ENCODE measurements around the gene GNB1L. TPM values are rescaled to one million over a fixed set of nuclear protein-coding genes. Genes with fewer than 3 reads are reported as not detected.

The GNB1L gene
- total and polyA plus RNA-seq, 10 of the 15 experiments (the other 5 are each of a cell fraction or from before 2014, with no cell fraction given), result 0.21 to 19.4 (median 6.8) TPM

DNA sequence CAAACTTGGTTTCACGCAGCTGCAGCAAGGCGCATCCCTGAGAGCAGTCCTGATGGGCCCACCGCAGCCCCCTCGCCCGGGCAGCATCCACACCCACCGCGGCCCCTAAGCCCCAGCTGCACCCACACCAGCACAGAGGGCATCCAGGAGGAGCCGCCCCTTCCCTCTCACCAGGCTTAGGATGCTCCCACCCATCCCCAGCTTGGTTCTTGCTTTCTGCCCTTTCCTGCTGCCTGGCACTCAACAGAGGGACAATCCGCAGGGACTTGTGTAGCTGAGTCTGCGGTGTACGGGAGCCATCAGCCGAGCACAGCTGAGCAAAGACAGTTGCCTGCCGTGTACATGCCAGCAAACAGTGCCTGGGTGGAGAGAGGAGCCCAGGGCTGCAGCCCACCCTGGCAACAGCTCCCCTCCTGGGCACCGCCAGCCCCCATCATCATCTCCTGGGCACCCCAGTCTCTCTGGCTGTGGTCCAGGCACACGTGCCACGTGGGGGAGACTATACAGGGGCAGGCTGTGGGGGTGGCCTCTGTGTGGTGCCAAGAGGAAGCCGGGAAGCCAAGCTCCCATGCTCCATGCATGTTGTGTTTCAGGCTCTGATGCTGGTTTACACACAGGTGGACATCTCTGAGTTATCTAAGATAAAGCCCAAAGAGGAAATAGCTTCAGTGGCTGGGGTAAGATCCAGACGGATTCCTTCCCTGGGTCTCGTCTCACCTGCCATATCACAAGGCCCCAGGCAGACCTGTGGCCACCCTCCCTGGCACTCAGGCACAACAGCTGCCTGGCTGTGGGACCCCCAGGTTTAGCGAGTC lies 36.0 kb upstream of the GNB1L start:
- Histone ChIP-seq H3K4me1 (ENCODE audit: control insufficient read depth, insufficient read depth, low read length) (peaks cover 20% of the 10 kb centered on the region), H3K27me3 (replicated peaks in 1 of 2; ENCODE audit: control insufficient read depth in 2 of 2, insufficient read depth in 2 of 2, low read length in 1 of 2) (no peaks in the 10 kb centered on the region), H2AFZ (ENCODE audit: control insufficient read depth, low read depth, low read length) (peak overlapping the region; percentile 58; the same call in 1 of the 2 replicates), H3K36me3 (ENCODE audit: control insufficient read depth in 2 of 2, insufficient read depth in 2 of 2, low read length in 1 of 2) (no peaks in the 10 kb centered on the region), H3K4me3 (no peak overlapping the region), H4K20me1 (ENCODE audit: control insufficient read depth, insufficient read depth) (no peaks in the 10 kb centered on the region), H3K4me2 (ENCODE audit: control insufficient read depth, insufficient read depth) (peak overlapping the region; percentile 36), H3K9ac (ENCODE audit: control insufficient read depth, insufficient read depth, low read length) (no peak overlapping the region), H3K9me3 (replicated peaks; ENCODE audit: control insufficient read depth, insufficient read depth, low read length) (no peaks in the 10 kb centered on the region), H3K79me2 (ENCODE audit: control insufficient read depth, insufficient read depth, low read length) (no peaks in the 10 kb centered on the region), H3K27ac (ENCODE audit: control insufficient read depth, insufficient read depth) (peak overlapping the region; percentile 9; the same call in 1 of the 2 replicates)
- DNase-seq (ENCODE audit: low read depth, low spot score), result no peak
- 82% methylated on average over 20 of the region's 20 CpGs for WGBS (ENCODE audit: insufficient coverage, insufficient replicate concordance, low lambda C conversion rate, missing lambda C conversion rate)
- in situ Hi-C loops (cut with MboI) (no loop called here), intact Hi-C loops (cut with micrococcal nuclease; ENCODE audit: unreplicated experiment) (no loop called here)
- POLR2A ChIA-PET, result no interaction called here
- CTCF ChIA-PET, result interaction anchor here (0.9 to 1.3 kb wide), 3 partner anchors 19 to 160 kb away, joined by 3 to 5 read pairs (median 3); no protein-coding TSS in a partner anchor
- no TSS peak for BruUV-seq (replicated peaks)
- RAD21 ChIA-PET (ENCODE audit: unreplicated experiment), result interaction anchor here (1.3 kb wide), 1 partner anchor 19 kb away, joined by 3 read pairs; no protein-coding TSS in a partner anchor
- FAIRE-seq, result no peak
- SMC1A ChIA-PET (ENCODE audit: uncharacterized antibody, unreplicated experiment), result no interaction called here
- TF ChIP-seq ZNF274 (IDR thresholded peaks at IDR 0.05; ENCODE audit: insufficient read depth, insufficient read length), result no peak
- TF ChIP-seq ZNF384 (IDR thresholded peaks at IDR 0.05; ENCODE audit: borderline replicate concordance, low read depth, low read length), result no peak
- TF ChIP-seq CBX5 (IDR thresholded peaks at IDR 0.05; ENCODE audit: low read depth), result no peak
- TF ChIP-seq ZSCAN29 (IDR thresholded peaks at IDR 0.05), result no peak
- TF ChIP-seq BCL11A (IDR thresholded peaks at IDR 0.05; ENCODE audit: low read depth, low read length), result no peak
- no peak for TF ChIP-seq HDAC6 (IDR thresholded peaks at IDR 0.05; ENCODE audit: unreplicated experiment)
- no peak for TF ChIP-seq SUZ12 (IDR thresholded peaks at IDR 0.05; ENCODE audit: unreplicated experiment)
- TF ChIP-seq BMI1 (IDR thresholded peaks at IDR 0.05; ENCODE audit: borderline replicate concordance), result no peak
- ATAC-seq, result no peak; the same call in 2 of the 3 replicates

Data from GM12878 (cell line).